GM21529 (cell line): ENCODE measurements around the gene COL26A1.
"Not testable (repeated sequence)": the region's sequence is repeated elsewhere in the genome, so short reads cannot be mapped to it uniquely, and the experiment has no call there.

Source experiments
- ATAC-seq: cut with Tn5 transposase; IDR thresholded peaks from one replicate; pipeline ENCODE4 v1.9.1; 2021; ENCODE audit not compliant: unreplicated experiment

COL26A1 gene

DNA sequence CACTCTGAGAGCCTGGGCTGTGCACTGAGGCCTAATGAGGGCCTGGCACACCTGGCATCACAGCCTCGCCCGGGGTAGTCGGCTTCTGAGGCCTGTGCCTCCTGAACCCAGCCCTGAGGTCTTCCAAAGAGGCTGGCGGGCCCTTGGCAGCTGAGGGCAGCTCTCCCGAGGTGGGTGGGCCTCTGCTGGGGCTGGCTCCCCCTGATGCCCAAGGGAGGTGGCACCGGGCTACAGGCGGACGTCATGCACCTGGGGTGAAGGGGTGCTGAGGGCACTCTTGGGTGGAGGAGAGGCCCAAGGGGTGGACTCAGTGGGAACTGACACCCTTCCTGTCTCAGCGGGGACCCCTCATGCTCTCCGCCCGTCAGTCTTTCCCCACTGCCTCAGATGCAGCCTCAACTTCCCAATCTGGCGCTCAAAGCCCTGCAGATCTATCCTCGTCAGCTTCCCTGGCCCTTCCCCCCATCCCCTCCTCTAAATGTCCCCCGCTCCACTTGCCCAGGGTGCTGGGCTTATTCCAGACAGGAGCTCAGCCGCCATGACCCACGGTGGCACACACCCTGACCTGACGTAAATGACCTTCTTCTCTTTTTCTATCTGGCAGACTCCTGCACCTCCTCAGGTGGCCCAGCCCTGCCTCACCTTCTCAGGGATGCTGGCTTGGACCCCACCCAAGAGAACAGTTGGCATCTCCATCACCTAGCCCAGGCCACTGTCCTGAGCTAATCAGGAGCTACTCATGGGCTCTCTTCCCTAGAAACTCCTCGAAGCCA lies 228.2 kb downstream of the COL26A1 start:
- no peak for ATAC-seq

DNA sequence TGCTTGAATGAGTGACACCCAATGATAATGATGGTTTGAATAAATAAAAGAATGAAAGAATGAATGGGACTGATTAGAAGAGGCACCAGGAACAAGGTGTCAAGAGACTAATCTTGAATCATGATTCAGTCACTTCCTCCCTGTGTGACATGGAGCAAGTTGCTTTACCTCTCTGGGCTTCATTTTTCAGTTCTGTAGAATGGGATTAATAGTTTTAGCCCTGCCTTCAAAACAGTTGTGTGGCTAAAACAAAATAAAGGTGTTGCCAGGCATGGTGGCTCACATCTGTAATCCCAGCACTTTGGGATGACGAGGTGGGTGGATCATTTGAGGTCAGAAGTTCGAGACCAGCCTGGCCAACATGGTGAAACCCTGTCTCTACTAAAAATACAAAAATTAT lies 228.8 kb downstream of the COL26A1 start:
- ATAC-seq, result no peak

DNA sequence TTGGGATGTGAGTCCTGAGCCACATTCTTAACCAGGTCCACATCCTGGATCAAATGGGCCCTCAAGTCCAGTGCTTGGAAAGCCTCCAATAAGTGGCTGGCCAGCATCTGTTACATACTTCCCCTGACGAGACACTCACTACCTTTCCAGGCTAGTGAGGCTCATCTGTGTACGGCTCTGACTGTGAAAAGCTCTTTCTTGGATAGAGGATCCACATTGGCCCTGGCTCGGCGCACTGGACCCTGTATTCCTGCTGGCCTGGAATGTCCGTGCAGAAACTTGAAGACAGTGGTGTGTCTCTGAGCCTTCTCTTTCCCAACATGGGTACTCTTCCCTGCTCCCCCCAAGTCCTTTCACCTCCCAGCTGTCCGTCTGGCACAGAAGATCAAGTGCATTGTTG lies 230.9 kb downstream of the COL26A1 start:
- ATAC-seq, result no peak

DNA sequence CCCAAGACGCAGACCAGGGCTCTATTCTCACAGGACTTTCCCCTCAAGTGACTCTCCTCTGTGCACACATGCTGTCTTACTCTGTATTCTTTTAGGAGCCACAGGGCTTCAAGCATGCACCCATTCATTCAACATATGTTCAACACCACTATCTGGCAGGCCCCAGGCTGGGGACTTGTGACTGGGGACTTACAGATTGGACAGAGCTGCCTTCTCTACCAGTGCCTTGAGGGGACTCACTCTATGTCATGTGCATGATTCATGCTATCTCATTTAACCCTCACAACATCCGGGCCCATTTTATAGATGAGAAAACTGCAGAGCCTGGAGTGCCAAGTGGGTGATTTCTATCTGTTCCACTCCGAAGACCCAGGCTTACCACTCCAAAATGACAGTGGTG lies 232.1 kb downstream of the COL26A1 start:
- ATAC-seq, result no peak

DNA sequence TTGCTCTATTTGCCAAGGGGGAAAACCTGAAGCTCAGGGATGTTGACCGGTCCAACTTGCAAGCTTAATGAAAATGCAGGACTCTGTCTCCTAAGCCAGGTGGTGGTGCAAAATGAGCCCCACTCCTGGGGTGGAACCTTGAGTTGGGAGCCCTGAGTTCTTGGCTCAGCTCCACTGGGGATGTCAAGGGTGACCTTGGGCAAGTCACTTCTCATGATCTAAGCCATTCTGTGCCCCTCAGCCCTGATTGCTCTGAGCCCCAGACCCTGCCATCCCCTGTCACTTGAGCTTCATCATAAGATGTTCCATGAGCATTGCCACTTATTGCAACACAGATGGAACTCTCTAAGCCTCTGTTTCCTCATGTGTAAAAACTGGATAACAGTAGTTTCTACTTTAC lies 232.6 kb downstream of the COL26A1 start:
- ATAC-seq, result no peak

DNA sequence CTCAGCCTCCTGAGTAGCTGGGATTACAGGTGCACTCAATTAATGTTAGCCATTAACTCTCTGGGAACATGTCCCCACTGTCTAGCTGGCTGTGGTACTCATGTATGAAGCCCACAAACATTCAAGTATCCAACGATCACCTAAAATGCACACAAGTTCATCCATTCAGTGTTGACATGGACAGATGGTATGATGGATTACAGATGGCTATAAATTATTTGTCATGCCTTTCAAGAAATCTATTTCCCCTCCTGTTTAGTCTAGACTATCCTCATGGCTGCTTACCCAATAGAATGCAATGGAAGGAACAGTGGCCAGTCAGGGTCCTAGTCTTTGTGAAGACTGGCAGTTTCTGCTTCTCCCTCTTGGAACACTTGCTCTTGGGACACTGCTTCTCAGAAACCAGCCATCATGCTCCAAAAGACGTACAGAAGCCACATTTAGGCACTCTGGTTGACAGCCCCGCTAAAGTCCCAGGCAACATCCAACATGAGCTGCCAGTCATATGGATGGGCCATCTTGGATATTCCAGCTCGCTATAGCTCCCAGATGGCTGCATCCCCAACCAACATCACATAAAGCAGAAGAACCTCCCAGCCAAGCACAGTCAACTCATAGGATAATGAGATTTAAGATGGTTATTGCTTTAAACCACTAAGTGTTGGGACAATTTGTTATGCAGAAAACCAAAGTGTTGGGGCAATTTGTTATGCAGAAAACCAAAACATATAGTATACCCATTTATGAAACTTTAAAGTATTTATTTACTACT lies 233.3 kb downstream of the COL26A1 start:
- no peak for ATAC-seq

DNA sequence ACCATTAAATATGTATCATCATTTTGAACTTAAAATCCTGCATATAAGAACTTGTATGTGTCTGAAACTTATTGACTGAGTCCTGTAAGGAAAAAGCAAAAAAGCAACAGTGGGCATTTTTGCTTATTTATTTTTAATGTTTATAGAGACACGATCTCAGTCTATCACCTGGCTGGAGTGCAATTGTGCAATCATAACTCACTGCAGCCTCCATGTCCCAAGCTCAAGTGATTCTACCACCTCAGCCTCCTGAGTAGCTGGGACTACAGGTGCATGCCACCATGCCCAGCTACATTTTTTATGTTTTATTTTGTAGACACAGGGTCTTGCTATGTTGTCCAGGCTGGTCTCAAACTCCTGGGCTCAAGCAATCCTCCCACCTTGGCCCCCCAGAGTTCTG lies 234.2 kb downstream of the COL26A1 start:
- no peak for ATAC-seq

DNA sequence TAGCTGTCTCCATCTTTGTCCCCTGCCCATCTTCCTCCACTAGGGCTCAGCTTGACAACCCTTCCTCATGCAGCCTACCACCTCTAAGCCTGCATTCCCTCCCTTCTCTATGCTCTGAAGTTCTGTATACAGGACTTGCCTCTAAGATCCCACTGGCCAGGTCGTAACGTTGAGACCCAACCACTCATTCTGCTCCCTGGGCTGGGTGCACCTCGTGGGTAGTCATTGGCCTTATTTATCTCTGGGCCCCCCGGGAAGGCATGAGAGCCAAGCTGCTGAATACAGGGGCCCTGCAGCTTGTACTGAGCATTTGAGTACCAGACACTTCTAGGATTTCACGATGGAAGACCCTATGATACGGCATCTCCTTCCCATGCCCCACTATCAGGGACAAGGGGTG lies 235.3 kb downstream of the COL26A1 start:
- ATAC-seq, result no peak

DNA sequence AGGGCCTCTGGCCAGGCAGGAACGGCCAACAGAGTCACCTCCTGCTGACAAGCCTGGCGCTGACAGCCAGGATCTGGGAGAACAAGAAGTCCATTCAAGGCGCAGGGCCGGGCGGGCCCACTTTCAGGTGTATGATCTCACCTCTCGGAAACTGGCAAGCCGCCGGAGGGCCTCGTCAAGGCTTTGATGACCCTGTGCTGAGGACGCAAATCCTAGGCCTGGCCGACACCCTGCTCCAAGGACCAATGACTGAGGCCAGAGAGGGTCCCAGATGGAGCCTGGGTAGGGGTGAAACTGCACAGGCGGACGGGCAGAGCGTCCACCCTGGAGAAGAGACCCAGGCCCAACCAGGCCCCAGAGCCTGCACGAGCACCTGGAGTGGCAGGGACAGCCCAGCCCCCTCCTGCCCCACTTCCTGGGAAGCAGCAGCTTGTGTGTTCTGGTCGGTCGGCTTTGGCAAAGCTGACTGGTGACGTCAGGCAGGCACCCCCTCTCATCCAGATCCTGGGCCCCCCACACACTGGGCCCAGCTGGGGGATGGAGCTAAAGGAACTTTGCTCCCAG lies 235.8 kb downstream of the COL26A1 start:
- ATAC-seq, result no peak

DNA sequence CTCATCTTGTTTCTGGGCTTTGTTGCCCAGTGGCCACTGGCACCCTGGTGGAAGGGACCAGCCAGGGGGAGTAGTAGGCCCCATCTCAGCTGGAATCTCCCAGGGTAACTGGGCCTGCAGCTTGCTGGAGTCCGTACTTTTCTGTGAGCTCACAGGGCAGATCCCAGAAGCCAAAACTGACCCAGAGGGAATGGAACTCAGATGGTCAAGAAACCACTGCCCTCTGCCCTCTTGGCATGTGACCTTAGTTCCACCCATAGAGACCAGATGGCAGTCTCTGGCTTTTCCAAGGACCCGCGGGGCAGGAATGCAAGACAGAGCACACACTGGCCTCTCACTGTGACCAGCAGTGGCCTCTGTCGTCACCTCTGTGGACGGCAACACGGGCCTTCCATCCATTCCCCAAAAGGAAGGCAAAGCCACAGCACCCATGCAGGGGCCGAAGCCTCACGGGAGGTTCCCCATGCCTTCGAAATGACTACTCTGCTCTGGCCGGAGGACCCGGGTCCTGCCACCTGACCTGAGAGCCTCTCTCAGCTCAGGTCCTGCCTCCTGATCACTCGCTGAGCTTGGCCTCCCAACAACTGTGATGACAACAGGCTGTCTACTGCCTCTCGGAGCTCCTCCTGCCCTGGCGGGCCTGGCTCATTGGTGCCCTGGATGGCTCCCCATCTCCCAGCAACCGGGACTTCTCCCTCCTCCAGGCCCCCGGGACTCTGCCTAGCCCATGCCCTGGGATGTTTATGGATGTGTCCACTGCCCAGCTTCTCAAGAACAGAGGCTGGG lies 236.5 kb downstream of the COL26A1 start:
- no peak for ATAC-seq

- no peak for ATAC-seq
These were observed 237.1 kb downstream of the COL26A1 start for GRCh38 chr7:101599787-101600186.

- no peak for ATAC-seq
These were observed 239.4 kb downstream of the COL26A1 start for GRCh38 chr7:101602082-101602481.

GRCh38 chr7:101602484-101603241 lies 240.0 kb downstream of the COL26A1 start:
- peak; percentile 73 for ATAC-seq

DNA sequence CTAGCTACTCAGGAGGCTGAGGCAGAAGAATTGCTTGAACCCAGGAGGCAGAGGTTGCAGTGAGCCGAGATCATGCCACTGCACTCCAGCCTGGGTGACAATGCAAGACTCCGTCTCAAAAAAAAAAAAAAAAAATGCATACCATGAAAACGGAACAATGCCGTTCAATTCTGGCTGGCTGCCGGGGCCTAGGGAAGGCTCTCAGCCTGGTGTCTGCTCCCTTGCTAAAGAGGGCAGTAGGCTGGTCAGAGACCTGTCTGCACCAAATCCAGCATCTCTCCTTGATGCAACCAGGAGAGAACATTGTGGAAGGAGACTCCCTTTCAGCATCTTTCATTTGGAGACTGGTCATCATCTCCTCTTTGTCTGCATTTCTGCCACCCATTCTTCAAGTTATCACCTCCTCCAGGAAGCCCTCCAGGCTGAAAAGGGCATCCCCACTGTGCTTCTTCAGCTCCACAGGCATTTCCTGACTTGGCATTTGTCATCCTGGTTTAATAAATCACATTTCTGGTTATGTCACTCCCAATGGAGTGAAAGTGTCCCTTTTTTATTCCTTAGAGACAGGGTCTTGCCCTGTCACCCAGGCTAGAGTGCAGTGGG lies 241.8 kb downstream of the COL26A1 start:
- no peak for ATAC-seq

DNA sequence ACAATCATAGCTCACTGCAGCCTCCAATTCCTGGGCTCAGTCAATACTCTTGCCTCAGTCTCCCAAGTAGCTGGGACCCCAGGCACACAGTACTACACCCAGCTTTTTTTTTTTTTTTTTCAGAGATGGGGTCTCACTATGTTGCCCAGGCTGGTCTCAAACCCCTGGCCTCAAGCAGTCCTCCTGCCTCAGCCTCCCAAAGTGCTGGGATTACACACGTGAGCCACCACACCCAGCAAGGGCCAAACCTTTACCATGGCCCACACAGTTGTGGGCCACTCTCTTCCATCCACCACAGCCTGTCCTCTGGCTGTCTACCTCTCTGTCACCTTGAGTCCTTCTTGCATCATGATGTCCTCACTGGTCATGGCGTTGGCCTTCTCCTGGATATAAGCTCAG lies 242.3 kb downstream of the COL26A1 start:
- not testable (repeated sequence) for ATAC-seq

DNA sequence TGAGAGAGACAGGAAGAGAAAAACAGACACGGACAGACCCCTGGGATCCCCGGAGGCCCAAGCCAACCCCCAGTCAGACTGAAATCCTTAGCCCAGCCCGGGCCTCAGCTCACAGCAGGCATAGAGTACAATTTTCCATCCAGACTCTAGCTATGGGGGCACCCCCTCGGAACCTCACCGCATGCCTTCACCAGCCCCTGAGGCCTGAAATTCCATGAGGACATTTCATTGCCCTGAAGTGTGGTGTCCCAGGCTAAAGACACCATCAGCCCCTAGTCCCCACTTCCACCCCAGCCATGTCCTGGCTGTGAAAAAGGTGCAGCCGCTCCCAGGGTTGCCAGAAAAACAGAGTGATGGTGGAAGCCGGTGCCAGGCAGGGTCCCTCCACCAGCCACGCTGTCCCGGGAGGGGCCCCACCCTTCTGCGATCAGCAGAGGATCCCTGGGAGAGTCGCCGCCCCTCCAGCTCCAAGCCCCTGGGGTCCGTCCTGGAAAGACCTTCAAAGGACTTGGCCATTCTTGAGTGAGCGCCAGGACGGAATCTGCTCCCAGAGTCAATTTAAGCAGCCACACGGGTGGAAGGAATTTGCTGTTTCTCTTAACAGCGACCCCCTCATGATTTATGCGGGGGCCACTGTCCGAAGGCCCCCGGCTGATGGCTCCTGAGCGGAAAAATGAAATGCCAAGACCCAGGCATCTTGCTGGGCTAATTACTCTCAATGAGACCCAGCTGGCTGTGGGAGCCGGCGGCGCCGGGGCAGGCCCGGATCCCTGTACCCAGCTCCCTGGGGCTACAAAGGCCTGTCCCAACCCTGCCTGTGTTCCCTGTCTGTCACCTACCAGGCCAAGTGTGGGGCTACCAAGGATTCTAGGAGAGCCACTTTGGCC lies 243.2 kb downstream of the COL26A1 start:
- no peak for ATAC-seq

GRCh38 chr7:101606498-101606923 lies 243.8 kb downstream of the COL26A1 start:
- no peak for ATAC-seq
